ENCODE data around the gene GNAZ. TPM values are rescaled to one million over a fixed set of nuclear protein-coding genes. Genes with fewer than 3 reads are reported as not detected.

GNAZ gene
- total RNA-seq, 1 donor from 2014 or later, result 119 TPM

DNA sequence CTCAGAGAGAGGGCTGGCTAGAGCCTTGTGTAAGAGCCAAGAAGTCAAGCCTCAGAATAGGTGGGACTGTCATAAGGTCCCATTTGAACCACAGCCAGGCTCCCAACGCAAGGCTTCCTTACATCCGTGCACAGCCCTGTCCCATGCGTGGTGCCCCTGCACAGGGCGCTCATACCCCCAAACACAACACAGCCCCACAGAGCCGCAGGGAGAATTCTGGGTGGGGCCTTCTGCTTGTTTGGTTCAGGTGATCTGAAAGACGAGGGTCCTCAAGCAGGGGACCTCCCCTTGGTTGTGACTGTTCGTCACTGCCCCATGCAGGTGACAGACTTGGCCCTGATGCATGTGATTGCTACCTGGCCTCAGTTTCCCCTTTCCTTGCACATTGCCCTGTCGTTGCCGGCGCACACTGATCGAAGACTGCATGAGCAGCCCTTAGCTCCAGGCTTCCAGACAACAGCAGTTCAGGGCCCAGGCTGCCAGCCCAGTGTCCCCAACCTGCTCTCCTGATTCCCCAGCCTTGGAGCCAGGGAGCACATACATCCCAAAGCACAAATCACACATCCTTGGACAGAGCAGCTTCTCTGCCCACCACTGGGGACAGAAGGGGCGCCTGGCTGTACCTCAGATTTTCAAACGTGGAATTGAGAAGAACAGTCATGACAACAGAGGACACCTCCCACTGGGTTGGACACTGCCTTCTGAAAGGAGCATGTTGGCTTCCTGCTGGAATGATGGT, 22.1 kb downstream of the GNAZ start:
- no peak for DNase-seq (ENCODE audit: low spot score)

DNA sequence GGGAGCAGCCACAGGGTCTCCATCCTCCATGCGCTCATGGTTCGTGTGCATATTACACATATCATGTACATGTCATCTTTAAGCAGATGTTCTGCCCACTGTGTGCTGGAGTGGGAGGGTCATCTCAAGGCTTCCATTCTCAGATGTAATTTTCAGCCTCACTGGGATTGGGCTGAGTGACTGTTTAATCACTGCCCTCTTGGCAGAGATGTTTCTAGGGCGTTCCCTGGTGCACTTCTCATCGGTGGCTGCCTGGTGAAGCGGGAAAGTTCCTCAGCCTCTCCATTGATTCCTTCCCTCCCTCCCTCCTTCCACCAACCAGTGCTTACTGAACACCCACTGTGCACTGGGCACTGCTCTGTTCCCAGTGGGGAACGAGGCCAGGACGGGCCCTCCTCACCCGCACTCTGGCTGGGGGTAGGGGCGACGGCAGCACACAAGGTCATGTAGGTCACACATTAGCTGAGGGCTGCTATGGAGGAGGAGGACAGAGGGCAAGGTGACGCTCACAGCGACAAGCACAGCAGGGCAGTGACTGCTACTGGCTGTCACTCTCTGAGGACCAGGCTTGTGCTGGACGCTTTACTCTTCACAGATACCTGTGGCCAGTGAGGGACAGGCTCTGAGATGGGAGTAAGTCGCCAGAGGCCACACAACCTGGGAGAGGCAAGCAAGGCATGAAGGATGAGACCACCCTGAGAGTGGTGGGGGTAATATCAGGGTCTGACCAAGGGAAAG, 22.9 kb downstream of the GNAZ start:
- no peak for DNase-seq (ENCODE audit: low spot score)

DNA sequence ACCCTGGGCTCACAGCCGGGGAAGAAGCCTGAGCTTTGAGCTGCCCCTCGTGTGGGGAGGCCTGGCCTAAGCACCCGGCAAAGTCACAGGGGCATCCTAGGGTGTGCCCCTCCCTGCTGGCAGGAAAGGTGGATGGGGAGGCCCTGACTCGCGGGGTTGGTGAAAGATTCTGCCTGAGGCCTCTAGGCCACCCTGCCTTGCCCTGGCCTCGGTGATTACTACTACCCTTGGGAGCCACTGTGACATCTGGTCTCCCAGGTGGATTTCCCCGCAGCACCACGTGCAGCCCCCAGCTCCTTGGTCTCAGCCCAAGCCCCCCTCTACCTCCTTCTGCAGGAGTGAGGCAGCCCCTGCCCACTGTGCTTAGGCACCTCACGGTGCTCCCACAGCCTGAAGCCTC, 23.9 kb downstream of the GNAZ start:
- no peak for DNase-seq (ENCODE audit: low spot score)

DNA sequence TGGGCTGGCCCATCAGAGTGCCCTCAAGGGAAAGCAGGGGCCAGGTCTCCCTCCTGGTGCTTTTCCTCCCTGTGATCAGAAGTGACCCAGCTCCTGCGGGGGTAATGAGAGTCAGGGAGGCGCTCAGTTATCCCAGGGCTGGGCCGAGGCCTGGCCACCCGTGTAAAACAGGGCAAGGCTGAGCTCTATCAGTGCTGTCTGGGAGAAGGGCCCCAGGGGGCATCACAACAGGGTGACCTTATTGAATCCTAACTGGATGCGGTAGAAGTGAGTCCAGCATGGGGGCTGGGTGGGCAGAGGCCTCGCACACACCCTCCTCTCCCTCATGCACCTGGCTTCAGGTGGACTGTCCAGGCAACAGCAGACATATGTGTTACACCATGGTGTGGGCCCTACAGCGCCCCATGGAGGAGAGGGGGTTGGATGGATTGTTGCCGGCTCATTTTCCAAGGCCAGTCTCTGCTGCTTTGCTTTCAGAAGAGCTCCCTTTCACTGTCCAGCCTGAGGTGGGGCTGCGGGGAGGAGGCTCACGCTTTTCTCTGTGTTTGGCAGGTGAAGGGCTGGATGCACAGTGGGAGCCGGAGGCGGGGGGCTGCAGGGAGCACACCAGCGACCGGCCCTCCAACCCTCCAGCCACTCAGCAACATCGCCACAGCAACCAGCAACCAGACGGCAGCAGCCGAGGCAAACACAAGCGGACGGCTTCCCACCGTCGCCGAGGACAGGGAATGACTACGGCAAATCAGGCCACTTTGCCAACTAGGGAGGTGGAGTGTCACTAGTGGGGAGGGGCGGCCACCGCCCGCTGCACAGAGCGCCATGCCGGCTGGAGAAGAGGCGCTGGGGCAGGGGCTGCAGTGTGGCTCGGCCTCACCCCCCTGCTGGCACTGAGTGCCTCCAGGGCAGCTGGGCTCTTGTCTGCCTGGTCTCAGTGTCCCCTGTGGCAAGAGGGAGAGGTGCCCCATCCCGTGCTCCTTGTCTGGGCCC, 24.7 kb downstream of the GNAZ start:
- no peak for DNase-seq (ENCODE audit: low spot score)

DNA sequence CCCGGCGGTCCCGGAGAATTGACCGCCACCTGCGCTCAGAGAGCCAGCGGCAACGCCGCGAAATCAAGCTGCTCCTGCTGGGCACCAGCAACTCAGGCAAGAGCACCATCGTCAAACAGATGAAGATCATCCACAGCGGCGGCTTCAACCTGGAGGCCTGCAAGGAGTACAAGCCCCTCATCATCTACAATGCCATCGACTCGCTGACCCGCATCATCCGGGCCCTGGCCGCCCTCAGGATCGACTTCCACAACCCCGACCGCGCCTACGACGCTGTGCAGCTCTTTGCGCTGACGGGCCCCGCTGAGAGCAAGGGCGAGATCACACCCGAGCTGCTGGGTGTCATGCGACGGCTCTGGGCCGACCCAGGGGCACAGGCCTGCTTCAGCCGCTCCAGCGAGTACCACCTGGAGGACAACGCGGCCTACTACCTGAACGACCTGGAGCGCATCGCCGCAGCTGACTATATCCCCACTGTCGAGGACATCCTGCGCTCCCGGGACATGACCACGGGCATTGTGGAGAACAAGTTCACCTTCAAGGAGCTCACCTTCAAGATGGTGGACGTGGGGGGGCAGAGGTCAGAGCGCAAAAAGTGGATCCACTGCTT, 25.5 kb downstream of the GNAZ start:
- DNase-seq (ENCODE audit: low spot score), result no peak

DNA sequence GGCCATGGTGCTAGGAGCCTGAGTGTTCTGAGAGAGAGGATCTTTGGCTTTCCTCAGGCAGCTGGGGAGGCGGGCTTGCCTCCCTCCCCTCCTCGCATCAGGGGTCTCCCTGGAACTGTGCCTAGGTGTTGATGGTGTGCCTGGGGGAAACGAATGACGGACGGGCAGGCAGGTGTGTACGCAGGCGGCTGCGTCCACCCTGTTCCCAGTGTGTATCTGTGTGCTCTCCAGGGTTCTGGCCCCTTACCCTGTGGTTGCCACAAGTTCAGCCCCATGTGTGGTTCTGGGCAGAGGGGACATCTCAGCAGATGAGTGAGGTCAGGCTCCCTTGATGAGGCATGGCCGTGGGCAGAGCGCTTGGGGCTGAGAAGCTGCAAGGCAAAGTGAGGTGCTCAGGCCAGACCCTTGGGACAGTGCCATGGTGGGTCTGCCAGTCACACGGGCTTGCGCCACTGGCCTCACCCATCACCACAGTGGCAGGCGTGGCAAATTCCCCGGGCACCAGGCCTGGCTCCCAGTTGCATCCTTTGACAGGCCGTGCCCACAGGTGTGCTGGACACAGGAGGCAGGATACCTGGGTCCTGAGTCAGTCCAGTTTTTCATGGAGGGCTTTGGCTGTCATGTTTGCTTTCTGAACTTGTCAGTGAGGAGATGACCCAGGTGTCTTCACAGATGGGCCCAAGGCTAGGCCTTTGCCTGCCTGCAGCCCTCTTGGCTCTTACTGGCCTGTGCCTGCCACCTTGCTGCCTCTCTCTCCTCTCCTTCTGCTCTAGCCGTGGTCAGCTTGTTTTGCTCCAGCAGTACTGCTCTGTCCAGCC, 27.3 kb downstream of the GNAZ start:
- no peak for DNase-seq (ENCODE audit: low spot score)

DNA sequence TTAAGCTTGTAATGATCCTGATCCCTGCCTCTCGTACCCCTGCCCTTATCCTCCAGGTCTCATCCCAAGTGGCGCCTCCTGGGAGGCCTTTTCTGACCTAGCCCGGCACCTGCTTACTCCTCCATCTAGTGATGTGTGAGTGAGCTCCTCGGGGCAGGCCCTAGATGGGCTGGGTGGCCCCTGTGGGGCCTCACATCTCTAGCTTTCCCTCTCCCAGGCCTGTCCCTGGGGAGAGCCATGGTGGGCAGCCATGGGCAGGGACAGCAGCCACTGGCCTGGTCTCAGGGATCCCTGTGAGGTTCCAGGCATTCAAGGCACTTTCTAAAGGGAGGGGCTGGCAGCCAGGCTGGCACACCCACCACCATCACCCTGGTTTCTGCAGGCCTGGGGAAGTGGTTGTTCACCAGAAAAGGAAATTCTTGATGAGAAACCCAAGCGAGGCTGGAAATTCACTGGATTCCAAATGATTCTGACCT, 27.9 kb downstream of the GNAZ start:
- DNase-seq (ENCODE audit: low spot score), result no peak

DNA sequence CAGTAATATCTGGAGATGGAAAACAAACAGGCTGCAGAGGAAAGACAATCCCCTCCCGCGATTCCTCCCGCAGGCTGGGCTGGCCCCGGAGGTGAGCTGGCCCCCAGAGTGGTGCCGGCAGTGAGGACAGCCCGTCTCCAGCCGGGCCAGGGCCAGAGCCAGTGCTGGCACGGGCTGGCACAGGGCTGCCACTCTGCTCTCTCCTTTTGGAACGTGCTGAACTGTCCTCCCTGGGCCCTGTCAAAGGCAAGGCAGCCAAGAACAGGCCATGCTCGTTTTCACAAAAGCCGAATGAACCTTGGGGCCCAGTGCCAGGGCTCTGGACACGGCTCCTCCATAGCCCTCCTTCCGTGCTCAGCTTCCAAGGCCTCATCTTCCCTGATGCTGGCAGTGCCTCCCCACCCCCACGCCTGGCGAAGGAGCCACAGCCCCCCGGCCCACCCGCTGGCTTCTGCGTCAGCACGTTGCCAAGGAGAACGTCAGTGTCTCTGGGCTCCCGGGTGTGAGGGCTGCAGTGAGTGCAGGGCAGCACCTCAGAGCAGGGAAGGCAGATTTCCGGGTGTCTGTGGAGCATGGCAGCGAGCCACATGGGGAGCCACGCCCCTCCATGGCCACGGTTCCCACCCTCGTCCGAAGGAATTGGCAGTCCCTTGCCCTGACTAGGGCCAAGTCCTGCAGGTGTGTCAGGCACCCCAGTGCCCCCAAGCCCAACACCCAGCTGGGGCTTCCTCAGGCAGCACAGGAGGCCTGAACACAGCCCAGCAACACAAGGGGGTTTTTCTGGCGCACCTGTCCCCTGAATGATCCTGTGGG, 28.6 kb downstream of the GNAZ start:
- peak; percentile 68 for DNase-seq (ENCODE audit: low spot score)

DNA sequence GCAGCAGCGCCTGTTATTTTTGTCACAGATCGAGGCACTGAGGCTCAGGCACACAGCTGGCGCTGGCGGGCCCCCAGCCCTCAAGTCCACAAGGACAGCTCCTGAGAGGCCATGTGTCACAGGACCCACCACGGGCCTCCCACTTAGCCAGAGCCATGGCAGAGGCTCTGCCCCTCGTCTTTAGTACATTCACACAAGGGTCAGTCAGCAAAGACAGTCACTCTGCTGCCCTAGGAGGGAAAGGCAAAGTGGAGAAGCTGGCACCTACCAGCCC, 29.1 kb downstream of the GNAZ start:
- DNase-seq (ENCODE audit: low spot score), result no peak

DNA sequence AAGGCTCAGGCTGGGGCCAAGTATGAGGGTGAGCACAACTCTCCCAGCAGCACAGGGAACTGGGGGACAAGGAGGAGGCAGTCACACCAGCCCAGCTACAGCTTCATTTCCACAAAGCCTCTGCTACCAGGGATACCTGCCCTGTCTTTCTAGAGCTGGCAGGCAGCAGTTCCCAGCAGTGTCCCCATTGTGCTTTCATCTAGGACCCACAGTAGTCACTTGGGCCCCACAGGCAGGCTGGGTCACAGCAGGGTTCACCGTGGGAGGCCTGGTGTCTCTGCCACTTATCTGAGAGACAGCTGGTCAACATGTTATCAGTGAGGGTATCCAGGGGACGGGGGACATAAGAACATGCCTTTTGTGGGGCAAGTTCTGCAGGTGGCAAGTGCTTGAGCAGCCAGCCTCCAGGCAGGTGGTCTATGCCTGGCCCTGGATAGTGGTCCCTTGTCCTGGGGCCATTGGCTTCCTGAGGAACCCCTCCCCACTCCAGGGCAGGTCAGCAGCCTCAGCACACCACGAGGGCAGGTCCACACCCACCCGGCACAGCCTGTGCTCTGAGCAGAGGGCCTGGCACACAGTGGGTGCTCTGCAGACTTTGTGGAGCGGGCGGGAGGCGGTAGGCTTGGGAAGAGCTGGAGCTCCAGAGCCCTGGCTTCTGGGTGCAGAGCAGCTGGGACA, 29.9 kb downstream of the GNAZ start:
- no peak for DNase-seq (ENCODE audit: low spot score)

DNA sequence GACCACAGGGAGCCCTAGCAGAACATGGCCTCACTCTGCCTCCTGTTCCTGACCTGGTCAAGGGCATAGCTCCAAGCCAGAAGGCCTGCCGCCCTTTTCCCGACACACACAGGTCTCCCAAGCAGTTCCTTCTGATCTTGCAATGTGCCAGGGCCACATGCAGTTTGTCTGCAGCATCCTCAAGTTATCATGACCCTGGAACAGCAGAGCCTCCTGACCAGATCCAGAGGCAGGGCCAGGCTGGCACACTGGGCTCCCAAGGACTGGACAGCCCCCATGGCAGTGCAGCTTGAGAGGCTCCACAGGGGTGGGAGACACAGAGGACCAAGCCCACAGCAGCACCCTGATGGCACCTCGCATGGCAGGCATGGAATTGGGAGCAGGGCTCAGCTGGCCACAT, 31.2 kb downstream of the GNAZ start:
- no peak for DNase-seq (ENCODE audit: low spot score)

DNA sequence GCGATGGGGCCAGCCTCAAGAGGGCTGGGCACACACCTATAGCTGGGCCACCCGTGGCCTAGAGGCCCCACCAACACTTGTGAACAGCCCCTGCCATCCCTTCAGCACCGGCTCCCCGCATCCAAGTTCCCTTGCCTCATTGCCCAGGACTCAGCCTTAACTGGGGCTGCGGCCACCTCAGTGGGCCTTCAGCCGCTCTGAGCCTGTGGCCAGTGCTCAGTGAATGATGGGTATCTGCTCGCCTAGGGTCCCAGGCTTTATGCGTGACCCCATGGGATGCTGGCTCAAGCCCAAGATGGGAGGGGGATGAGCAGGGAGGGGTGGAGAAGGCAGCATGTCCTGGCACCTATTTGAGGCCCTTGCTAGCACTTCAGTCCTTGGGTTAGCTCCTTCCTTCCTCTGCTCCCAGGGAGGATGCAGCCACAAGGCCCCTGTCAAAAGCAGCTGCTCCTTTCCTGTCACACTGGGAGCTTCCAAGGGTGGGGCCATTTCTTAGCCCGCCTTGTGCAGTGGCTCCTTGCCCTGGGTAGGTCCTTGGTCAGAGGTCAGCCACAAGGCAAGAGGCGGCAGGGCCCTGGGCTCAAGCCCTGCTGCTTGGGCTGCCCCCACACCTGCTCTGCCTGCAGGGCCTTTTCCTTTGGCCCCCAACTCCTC, 31.8 kb downstream of the GNAZ start:
- no peak for DNase-seq (ENCODE audit: low spot score)

DNA sequence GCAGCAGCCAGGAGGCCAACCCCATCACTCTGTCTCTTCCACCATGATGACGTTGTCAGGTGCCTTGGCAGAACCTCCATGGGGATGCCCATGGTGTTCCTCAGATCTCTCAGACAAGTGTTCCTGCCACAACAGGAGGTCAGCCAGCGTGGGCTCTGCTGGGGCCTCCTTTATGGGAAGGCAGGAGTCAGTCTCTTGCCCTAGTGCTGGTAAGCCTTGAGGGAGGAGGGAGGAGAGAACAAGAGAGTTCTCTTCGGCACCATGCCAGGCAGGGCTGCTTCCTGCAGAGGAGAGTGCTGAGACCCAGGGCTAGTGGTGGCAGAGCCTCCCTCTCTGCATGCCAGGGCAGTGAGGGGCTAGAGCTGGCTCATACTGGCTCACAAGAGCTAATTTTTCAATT, 32.5 kb downstream of the GNAZ start:
- no peak for DNase-seq (ENCODE audit: low spot score)

DNA sequence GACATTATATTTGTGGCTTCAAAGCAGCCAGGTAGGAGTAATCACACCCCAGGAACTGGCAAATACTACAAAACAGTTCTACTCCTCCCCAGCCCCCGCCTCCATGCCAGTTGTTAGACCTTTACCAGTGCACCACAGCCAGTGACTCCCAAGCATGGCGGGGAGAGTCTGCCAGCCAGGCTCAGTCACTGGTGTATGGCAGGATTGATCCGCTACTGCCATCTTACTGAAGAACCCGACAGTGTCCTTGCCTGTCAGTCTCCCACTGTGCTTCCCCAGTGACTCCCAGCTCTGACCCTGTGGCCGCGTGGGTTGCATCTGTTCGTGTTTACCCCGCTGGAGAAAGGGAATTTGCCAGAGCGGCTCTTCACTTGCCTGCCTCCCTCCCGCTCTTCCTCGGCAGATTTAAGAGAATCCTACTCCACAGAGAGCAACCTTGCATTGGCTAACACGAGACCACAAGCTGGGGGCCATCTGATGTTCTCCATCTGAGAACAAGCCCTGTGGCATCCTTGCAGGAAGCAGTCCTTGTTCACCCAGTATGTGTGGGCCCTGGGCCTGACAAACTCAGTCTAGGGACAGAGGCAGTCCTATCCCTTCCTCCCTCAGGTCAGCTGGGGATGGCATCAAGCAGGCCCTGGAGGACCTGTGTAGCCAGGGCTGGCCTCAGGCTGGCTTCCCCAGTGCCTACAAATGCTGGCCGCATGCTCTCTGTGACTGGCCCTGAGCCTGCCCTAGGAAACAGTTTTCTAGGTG, 33.1 kb downstream of the GNAZ start:
- DNase-seq (ENCODE audit: low spot score), result no peak

DNA sequence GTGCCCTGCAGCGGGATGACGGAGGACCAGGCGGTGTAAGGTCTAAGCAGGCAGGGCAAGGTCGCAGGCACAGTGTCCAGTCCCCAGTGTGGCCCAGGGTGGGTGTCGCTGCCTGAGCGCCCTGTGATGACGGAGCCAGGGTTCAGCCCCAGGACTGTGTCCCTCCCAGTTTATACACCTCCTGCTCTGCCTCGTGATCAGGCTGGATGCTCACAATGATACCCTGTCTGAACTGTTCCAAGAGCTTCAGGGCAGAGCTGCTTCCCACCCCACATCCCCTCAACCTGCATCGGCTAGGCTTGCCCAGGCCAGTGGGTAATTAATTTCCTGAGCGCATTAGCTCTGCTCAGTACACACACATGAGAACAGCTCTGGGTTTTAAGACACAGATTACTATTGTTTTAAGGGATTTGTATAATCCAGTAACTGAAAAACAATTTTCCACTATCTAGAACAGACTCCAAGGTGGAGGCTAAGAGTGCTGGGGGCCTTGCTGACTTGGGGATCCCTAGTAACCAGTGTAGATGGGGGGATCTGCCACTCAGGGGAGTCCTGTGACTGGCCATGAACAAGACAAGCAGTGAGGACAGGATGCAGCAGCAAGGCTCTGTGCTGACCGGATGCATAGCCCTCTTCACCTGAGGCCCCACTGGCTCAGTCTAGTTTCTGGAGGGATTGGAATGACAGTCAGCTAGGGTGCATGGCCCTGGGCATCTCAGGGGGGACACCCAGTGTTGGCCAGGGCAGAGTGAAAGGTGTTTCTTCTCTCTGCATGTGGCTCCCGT, 34.1 kb downstream of the GNAZ start:
- DNase-seq (ENCODE audit: low spot score), result no peak

DNA sequence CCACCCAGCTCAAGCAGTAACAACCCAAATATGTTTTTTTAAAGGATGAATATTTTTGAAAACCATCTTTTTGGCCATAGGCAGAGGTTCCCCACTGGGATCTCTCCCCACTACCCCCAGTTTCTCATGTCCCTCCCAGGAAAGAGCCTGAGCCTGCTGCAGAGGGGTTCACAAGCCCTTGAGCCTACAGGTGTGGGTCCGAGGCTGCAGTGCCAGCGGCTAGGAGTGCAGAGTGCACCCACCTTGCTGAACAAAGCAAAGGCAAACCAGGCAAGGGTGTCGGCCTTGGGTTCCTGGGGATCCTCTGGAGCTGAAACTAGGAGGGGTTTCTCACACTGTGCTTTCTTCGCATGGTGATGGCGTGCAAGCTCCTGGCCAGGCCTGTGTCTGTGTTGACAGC, 35.0 kb downstream of the GNAZ start:
- DNase-seq (ENCODE audit: low spot score), result no peak

DNA sequence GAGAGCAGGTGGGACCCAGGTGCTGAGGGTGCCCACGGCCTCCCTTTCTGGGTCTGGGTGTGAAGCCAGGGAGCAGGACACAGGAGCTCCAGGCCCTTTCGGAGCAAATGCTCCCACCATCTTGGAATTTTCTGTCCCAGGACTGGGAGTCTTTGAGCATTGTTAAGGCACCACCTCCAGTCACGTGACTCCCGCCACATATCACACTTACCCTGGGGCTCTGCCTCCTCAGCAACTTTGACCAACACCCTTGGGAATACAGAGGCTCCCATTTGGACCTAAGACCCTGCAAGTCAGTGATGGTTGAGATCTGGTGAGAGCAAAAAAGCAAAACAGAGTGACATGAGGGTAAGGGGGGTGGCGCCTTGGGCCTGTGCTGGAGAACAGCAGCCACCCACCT, 35.6 kb downstream of the GNAZ start:
- no peak for DNase-seq (ENCODE audit: low spot score)

DNA sequence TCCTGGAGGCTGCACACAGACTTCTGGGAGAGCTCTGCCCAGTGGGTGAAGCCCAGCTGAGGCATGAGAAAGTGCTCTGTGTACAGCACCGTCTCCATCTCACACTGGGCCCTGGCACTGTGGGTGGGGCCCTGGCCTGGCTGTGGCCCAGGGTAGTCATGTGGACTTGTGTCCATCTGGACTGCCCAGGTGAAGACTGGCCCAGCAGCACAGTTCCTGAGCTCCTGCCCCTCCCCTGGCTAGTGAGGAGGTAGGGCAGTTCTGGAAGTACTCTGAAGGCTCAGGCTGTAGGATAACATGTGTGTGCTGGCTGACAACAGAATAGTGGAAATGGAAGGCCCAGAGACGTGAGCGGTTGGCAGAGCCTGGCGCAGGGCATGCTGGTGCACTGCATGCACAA, 36.0 kb downstream of the GNAZ start:
- DNase-seq (ENCODE audit: low spot score), result peak; percentile 82

Data from mucosa of gallbladder (tissue), 1 donor.